NCI-H1105 (cell line): Measurements from ENCODE around the gene LEO1.

Experiments
- DNase-seq: peaks from one replicate; lab custom pipeline; 2025; lab: John Stamatoyannopoulos, UW

The LEO1 gene

GRCh38 chr15:51971375-51972133 is at the start of gene LEO1:
LEO1 (minus strand) TSS chr15:51971778; CDS start chr15:51971745, 33 bp downstream.
- DNase-seq = peak; percentile 86

GRCh38 chr15:52021128-52021671 is 49.6 kb upstream of the LEO1 start:
- no peak for DNase-seq

- DNase-seq = no peak
These were observed 48.9 kb upstream of the LEO1 start for GRCh38 chr15:52020221-52021085.

- DNase-seq = peak; percentile 24
These were observed 48.0 kb upstream of the LEO1 start for GRCh38 chr15:52019394-52020220.

GRCh38 chr15:52018693-52019393 is 47.3 kb upstream of the LEO1 start, which contains the start of gene MAPK6:
MAPK6 (plus strand) TSS chr15:52019219; CDS start chr15:52046461, 27,242 bp downstream.
- peak; percentile 49 for DNase-seq

- no peak for DNase-seq
These were observed 46.7 kb upstream of the LEO1 start for GRCh38 chr15:52018244-52018643.

- DNase-seq = no peak
These were observed 44.7 kb upstream of the LEO1 start for GRCh38 chr15:52016316-52016715.

- DNase-seq = no peak
These were observed 43.0 kb upstream of the LEO1 start for GRCh38 chr15:52014616-52015015.

- no peak for DNase-seq
These were observed 41.7 kb upstream of the LEO1 start for GRCh38 chr15:52013151-52013791.

- no peak for DNase-seq
These were observed 40.6 kb upstream of the LEO1 start for GRCh38 chr15:52012210-52012609.

- peak; percentile 42 for DNase-seq
These were observed 40.1 kb upstream of the LEO1 start for GRCh38 chr15:52011711-52012144.

GRCh38 chr15:52010633-52011595 is 39.3 kb upstream of the LEO1 start:
- no peak for DNase-seq

GRCh38 chr15:52008698-52009434 is 37.3 kb upstream of the LEO1 start:
- no peak for DNase-seq

GRCh38 chr15:52008359-52008697 is 36.8 kb upstream of the LEO1 start:
- DNase-seq = no peak

GRCh38 chr15:52006702-52007340 is 35.2 kb upstream of the LEO1 start:
- DNase-seq = no peak

GRCh38 chr15:52005748-52006701 is 34.4 kb upstream of the LEO1 start:
- no peak for DNase-seq

GRCh38 chr15:52004806-52005205 is 33.2 kb upstream of the LEO1 start:
- DNase-seq = no peak
